ENCODE measurements around the gene B3GLCT. TPM values are rescaled to one million over a fixed set of nuclear protein-coding genes. Genes with fewer than 3 reads are reported as not detected.

Gene B3GLCT
- total RNA-seq, 4 donors from 2014 or later = 10.8 to 14.0 (median 11.8) TPM

DNA sequence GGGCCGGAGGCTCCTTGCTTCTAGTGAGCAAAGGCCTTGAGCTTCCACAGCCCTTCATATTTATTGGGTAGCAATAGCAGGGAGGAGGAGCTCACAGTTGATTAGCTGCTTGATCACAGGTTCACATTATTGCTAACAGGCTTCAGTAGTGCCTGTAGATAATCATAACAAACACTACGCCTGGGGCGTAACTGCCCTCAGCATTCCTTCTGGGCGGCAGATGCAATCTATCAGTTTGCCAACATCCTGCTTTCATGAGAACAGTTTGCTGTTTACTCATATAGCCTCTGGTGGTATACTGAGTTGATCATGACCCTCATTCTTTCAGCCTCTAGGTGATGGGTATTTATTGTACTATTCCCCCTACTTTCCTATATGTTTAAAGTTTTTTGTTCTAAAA, 149.4 kb downstream of the B3GLCT start:
- H3K9me3 ChIP-seq = no peaks in the 10 kb centered on the region

GRCh38 chr13:31350560-31350959, 150.8 kb downstream of the B3GLCT start:
- 66 to 68% methylated on average over 5 of the region's 5 CpGs for WGBS, 2 donors
- Histone ChIP-seq H3K4me1 (no peaks in the 10 kb centered on the region), H3K27me3 (no peaks in the 10 kb centered on the region), H3K27ac (no peak overlapping the region), H3K36me3 (no peaks in the 10 kb centered on the region), H3K4me3 (replicated peaks in 1 of 3) (no peak overlapping the region), H3K9me3 (no peaks in the 10 kb centered on the region)
- TF ChIP-seq, protein P1, sequence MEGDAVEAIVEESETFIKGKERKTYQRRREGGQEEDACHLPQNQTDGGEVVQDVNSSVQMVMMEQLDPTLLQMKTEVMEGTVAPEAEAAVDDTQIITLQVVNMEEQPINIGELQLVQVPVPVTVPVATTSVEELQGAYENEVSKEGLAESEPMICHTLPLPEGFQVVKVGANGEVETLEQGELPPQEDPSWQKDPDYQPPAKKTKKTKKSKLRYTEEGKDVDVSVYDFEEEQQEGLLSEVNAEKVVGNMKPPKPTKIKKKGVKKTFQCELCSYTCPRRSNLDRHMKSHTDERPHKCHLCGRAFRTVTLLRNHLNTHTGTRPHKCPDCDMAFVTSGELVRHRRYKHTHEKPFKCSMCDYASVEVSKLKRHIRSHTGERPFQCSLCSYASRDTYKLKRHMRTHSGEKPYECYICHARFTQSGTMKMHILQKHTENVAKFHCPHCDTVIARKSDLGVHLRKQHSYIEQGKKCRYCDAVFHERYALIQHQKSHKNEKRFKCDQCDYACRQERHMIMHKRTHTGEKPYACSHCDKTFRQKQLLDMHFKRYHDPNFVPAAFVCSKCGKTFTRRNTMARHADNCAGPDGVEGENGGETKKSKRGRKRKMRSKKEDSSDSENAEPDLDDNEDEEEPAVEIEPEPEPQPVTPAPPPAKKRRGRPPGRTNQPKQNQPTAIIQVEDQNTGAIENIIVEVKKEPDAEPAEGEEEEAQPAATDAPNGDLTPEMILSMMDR (IDR thresholded peaks at IDR 0.05) = no peak
- TF ChIP-seq POLR2A (IDR thresholded peaks at IDR 0.05) = no peak
- intact Hi-C loops (cut with DNase I) = no loop called here
- no peak for DNase-seq

More for the DNA sequence above, 149.4 kb downstream of the B3GLCT start:
- intact Hi-C loops (cut with DNase I) = no loop called here
- no peak for DNase-seq
- no peak for TF ChIP-seq POLR2A (IDR thresholded peaks at IDR 0.05)
- TF ChIP-seq, protein P1 (IDR thresholded peaks at IDR 0.05) = no peak
- no peaks in the 10 kb centered on the region for H3K4me1 ChIP-seq
- H3K4me3 ChIP-seq (replicated peaks in 1 of 3) = no peak overlapping the region
- H3K36me3 ChIP-seq = no peaks in the 10 kb centered on the region
- 83 to 94% methylated on average over 4 of the region's 4 CpGs for WGBS, 2 donors
- no peaks in the 10 kb centered on the region for H3K27me3 ChIP-seq
- no peak overlapping the region for H3K27ac ChIP-seq

GRCh38 chr13:31351376-31351775, 151.6 kb downstream of the B3GLCT start:
- intact Hi-C loops (cut with DNase I) = no loop called here
- 73 to 82% methylated on average over 2 of the region's 2 CpGs for WGBS, 2 donors
- H3K27me3 ChIP-seq = no peaks in the 10 kb centered on the region
- no peaks in the 10 kb centered on the region for H3K9me3 ChIP-seq
- no peak overlapping the region for H3K4me3 ChIP-seq (replicated peaks in 1 of 3)
- no peaks in the 10 kb centered on the region for H3K36me3 ChIP-seq
- no peak for DNase-seq
- no peak overlapping the region for H3K27ac ChIP-seq
- no peak for TF ChIP-seq POLR2A (IDR thresholded peaks at IDR 0.05)
- TF ChIP-seq, protein P1 (IDR thresholded peaks at IDR 0.05) = no peak
- H3K4me1 ChIP-seq = no peaks in the 10 kb centered on the region

GRCh38 chr13:31352467-31352866, 152.7 kb downstream of the B3GLCT start:
- no peaks in the 10 kb centered on the region for H3K4me1 ChIP-seq
- H3K27ac ChIP-seq = no peak overlapping the region
- no peaks in the 10 kb centered on the region for H3K9me3 ChIP-seq
- DNase-seq = no peak
- WGBS, 2 donors = 30 to 31% methylated on average over 9 to 17 of the region's 24 CpGs
- TF ChIP-seq, protein P1 (IDR thresholded peaks at IDR 0.05) = no peak
- no peak for TF ChIP-seq POLR2A (IDR thresholded peaks at IDR 0.05)
- no peak overlapping the region for H3K4me3 ChIP-seq (replicated peaks in 1 of 3)
- H3K36me3 ChIP-seq = no peaks in the 10 kb centered on the region
- intact Hi-C loops (cut with DNase I) = no loop called here
- H3K27me3 ChIP-seq = no peaks in the 10 kb centered on the region

- no peak overlapping the region for H3K27ac ChIP-seq
- H3K27me3 ChIP-seq = no peaks in the 10 kb centered on the region
- 87 to 94% methylated on average over 1 of the region's 1 CpG for WGBS, 2 donors
- H3K9me3 ChIP-seq = no peaks in the 10 kb centered on the region
- TF ChIP-seq, protein P1 (IDR thresholded peaks at IDR 0.05) = no peak
- TF ChIP-seq POLR2A (IDR thresholded peaks at IDR 0.05) = no peak
- DNase-seq = no peak
- H3K4me1 ChIP-seq = no peaks in the 10 kb centered on the region
- H3K4me3 ChIP-seq (replicated peaks in 1 of 3) = no peak overlapping the region
- intact Hi-C loops (cut with DNase I) = no loop called here
- H3K36me3 ChIP-seq = no peaks in the 10 kb centered on the region
Observed at GRCh38 chr13:31355001-31355400, 155.2 kb downstream of the B3GLCT start.
